ENCODE results near the gene ZFPM1. TPM values are rescaled to one million over a fixed set of nuclear protein-coding genes. Genes with fewer than 3 reads are reported as not detected.
"Not testable (repeated sequence)": the region's sequence is repeated elsewhere in the genome, so short reads cannot be mapped to it uniquely, and the experiment has no call there.

Gene ZFPM1
- total RNA-seq, 6 donors from 2014 or later = 1.0 to 8.4 (median 3.3) TPM

DNA sequence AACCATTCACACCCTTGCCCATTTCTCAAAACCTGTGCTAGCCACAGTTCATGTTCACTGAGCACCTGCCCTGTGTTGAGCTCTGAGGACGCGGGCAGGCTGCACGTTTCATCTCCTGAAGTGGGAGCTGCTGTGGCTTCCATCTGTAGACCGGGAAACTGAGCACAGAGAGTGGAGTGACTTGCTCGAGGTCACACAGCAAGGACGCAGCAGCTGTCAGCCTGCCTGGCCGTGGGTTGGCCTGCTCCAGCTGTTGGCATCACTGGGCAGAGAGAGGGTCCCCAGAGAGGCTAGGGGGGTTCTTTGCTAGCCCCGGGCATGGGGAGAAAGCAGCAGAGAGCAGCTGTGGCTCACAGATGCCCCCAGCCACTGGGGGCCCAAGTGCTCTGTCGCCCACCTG lies 28.8 kb downstream of the ZFPM1 start:
- WGBS, 2 donors = 89% methylated on average over 7 of the region's 9 CpGs; no CpG with 5 or more reads in 1 of the 2 donors

GRCh38 chr16:88482630-88483391 lies 29.7 kb downstream of the ZFPM1 start:
- H3K36me3 ChIP-seq = peaks cover 0 to 6% (median 0%) of the 10 kb centered on the region in 4 donors
- 89 to 90% methylated on average over 5 to 15 of the region's 22 CpGs for WGBS, 2 donors
- no peak overlapping the region for H3K27ac ChIP-seq
- H3K27me3 ChIP-seq = no peaks in the 10 kb centered on the region
- no peak for ATAC-seq (ENCODE audit: low FRiP score in 2 of 2)
- TF ChIP-seq CTCF (IDR thresholded peaks at IDR 0.05) = no peak
- no peak for TF ChIP-seq POLR2A (IDR thresholded peaks at IDR 0.05)
- no peak for TF ChIP-seq POLR2AphosphoS5 (IDR thresholded peaks at IDR 0.05)
- peak in 1 of 2 donors; percentile 67 for DNase-seq
- no peaks in the 10 kb centered on the region for H3K9me3 ChIP-seq
- H3K4me3 ChIP-seq = no peak overlapping the region
- no peaks in the 10 kb centered on the region for H3K4me1 ChIP-seq

More for the DNA sequence above, 28.8 kb downstream of the ZFPM1 start:
- DNase-seq (no peak), ATAC-seq (ENCODE audit: low FRiP score in 2 of 2) (no peak)
- no peaks in the 10 kb centered on the region for H3K27me3 ChIP-seq
- no peak overlapping the region for H3K4me3 ChIP-seq
- H3K36me3 ChIP-seq = peaks cover 0 to 6% (median 0%) of the 10 kb centered on the region in 4 donors
- no peak for TF ChIP-seq POLR2A (IDR thresholded peaks at IDR 0.05)
- TF ChIP-seq CTCF (IDR thresholded peaks at IDR 0.05) = no peak
- no peak for TF ChIP-seq EP300 (IDR thresholded peaks at IDR 0.05)
- no peak for TF ChIP-seq POLR2AphosphoS5 (IDR thresholded peaks at IDR 0.05)
- H3K27ac ChIP-seq = no peak overlapping the region
- H3K9me3 ChIP-seq = no peaks in the 10 kb centered on the region
- no peaks in the 10 kb centered on the region for H3K4me1 ChIP-seq

DNA sequence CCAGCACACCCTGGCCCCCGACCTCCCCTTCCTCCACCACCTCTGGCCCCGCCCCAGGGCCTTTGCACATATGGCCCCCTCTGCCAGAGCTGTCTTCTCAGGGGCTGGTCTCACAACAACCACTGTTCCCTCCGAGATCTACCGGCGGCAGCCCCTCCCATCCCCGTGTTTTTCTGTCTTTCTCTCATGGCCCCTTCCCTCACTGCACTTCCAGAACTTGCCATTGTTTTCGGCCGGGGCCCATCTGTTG lies 30.2 kb downstream of the ZFPM1 start:
- ATAC-seq (ENCODE audit: low FRiP score in 2 of 2) (no peak), DNase-seq (no peak)
- Histone ChIP-seq H3K27me3 (no peaks in the 10 kb centered on the region), H3K27ac (no peak overlapping the region), H3K9me3 (no peaks in the 10 kb centered on the region), H3K4me1 (no peaks in the 10 kb centered on the region), H3K36me3 (peaks cover 0 to 6% (median 0%) of the 10 kb centered on the region in 4 donors), H3K4me3 (no peak overlapping the region)
- TF ChIP-seq EP300 (IDR thresholded peaks at IDR 0.05) (no peak), POLR2A (IDR thresholded peaks at IDR 0.05) (no peak), CTCF (IDR thresholded peaks at IDR 0.05) (no peak), POLR2AphosphoS5 (IDR thresholded peaks at IDR 0.05) (no peak)
- WGBS, 2 donors = 79 to 86% methylated on average over 8 of the region's 8 CpGs

DNA sequence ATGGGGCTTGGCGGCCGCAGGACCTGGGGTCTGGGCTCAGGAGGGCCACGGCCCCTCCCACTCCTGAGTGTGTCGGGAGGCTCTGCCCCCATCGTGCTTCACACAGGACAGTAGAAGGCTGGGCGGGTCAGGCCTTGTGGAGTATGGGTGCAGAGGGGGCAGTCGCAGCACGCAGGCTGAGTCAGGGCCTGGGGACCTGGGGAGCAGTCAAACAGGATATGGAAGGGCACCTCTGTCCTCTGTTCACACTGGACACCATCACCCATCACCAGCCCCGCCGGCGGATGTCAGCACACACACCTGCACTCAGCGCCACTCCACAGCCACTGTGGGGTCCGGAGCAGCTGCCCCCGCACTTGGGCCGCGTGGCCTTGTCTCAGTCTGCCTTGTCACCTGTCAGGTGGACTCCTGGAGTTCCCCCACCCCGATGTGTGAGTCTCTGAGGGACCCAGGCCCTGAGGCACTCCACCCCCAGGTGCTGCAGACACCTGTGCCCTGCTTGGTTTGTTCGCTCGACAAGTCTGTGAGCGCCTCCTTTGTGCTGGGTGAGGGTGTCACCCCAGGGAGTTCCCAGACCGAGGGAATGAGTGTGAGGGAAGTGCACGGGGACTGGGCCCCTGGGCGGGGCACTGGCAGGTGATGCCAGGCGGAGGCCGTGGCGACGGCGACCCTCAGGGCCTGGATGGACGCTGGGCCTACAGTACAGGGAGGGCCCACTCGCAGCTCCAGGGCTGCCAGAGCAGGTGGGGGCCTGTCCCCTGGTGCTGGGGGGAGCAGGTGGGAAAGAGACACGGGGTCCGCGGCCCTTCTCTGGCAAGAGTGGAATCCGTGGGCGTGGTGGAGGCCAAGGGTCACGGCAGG lies 31.7 kb downstream of the ZFPM1 start:
- no peaks in the 10 kb centered on the region for H3K27me3 ChIP-seq
- ATAC-seq (ENCODE audit: low FRiP score in 2 of 2) (no peak), DNase-seq (peak in 1 of 2 donors; percentile 78)
- 88 to 92% methylated on average over 19 to 36 of the region's 36 CpGs for WGBS, 2 donors
- H3K4me1 ChIP-seq = no peaks in the 10 kb centered on the region
- no peak overlapping the region for H3K27ac ChIP-seq
- H3K9me3 ChIP-seq = no peaks in the 10 kb centered on the region
- TF ChIP-seq CTCF (IDR thresholded peaks at IDR 0.05) = no peak
- TF ChIP-seq POLR2A (IDR thresholded peaks at IDR 0.05) = no peak
- TF ChIP-seq POLR2AphosphoS5 (IDR thresholded peaks at IDR 0.05) = no peak
- TF ChIP-seq EP300 (IDR thresholded peaks at IDR 0.05) = no peak
- peaks cover 0 to 12% (median 1%) of the 10 kb centered on the region in 4 donors for H3K36me3 ChIP-seq
- H3K4me3 ChIP-seq = no peak overlapping the region

DNA sequence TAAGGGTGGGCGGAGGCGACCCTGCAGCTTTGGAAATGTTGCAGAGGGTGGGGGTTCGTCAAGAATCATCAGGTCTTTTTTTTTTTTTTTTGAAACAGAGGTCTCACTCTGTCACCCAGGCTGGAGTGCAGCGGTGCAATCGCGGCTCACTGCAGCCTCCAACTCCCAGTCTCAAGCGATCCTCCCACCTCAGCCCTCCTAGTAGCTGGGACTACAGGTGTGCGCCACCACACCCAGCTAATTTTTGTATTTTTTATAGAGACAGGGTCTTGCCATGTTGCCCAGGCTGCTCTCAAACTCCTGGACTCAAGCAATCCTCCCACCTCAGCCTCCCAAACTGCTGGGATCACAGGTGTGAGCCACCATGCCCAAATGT lies 32.3 kb downstream of the ZFPM1 start:
- H3K4me1 ChIP-seq; H3K9me3 ChIP-seq; H3K27ac ChIP-seq; H3K27me3 ChIP-seq; H3K4me3 ChIP-seq; ATAC-seq (ENCODE audit: low FRiP score in 2 of 2); DNase-seq: not testable (repeated sequence)
- peaks cover 0 to 12% (median 1%) of the 10 kb centered on the region in 4 donors for H3K36me3 ChIP-seq
- WGBS, 2 donors = 95 to 100% methylated on average over 8 of the region's 8 CpGs
